ENCODE measurements around the gene ATP6AP1. TPM values are rescaled to one million over a fixed set of nuclear protein-coding genes. Genes with fewer than 3 reads are reported as not detected.
A peak's percentile ranks its signal among the peaks of the same experiment; 100 is the strongest.

The ATP6AP1 gene
- total and polyA plus RNA-seq, 9 of the 15 experiments (the other 6 are each of a cell fraction or from before 2014, with no cell fraction given): 8.3 to 90.5 (median 52.9) TPM

DNA sequence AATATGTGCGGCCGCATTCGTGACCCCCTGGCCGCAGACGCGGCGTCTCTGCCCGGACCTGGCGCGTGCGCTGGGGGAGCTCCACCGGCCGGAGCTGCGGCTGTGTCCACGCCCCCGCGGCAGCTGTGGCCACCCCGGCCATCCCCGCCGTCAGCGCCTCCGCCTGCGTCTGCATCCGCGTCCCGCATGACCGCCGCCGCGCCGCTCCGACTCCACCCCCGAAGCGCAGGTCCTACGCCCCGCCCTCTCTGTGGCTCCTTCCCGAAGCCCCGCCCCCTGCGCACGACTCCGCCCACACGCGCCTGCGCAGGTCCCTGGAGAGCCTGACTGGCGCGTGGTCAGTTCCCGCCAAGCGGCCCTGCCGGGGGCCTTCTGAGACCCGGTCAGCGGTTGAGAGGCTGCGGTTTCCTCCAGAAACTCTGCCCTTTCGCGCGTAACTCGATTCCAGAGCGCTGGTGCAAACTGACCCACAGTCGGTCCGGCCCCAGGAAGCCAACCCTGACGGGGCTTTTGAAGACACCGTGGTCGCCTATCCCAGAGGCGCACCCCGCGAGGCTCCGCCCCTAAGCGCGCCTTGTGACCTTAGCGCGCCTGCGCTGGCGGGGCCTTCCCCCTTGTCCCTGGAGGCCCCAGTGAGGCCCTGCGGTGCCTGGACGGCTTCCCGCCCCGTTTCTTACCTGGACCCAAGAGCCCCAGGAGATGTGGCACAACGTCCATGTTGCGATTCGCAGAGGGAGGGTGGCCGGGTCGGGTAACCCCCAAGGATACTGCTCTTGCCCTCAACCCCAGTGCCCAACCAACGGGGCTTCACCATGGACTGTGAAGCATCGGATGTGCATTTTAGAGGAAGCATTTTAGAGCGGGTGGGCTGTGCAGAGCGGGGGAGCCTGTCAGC, 50.5 kb downstream of the ATP6AP1 start, which contains the start of gene LAGE3 (continued):
- TF ChIP-seq CEBPG (CRISPR knock-in tag; IDR thresholded peaks at IDR 0.05) (no peak), CEBPG (tag; conservative IDR thresholded peaks at IDR 0.05 in 1 of 2, IDR thresholded peaks at IDR 0.05 in 1 of 2) (no peak), ZNF75A (CRISPR knock-in tag; IDR thresholded peaks at IDR 0.05) (no peak), ILF3 (IDR thresholded peaks at IDR 0.05; ENCODE audit: borderline replicate concordance) (no peak), FOXA1 (IDR thresholded peaks at IDR 0.05; ENCODE audit: borderline replicate concordance) (no peak), CREB1 (IDR thresholded peaks at IDR 0.05) (peak; percentile 51; the same call in 1 of the 2 replicates), CREB1 (CRISPR knock-in tag; IDR thresholded peaks at IDR 0.05) (peak; percentile 57), NR1H2 (CRISPR knock-in tag; IDR thresholded peaks at IDR 0.05) (no peak), ZNF785 (CRISPR knock-in tag; IDR thresholded peaks at IDR 0.05) (no peak), MAFF (IDR thresholded peaks at IDR 0.05; ENCODE audit: low read length) (no peak), ZNF717 (CRISPR knock-in tag; IDR thresholded peaks at IDR 0.05) (no peak), HLTF (IDR thresholded peaks at IDR 0.05) (no peak), ZNF24 (IDR thresholded peaks at IDR 0.05) (no peak), TSC22D4 (tag; IDR thresholded peaks at IDR 0.05) (no peak), EGR1 (conservative IDR thresholded peaks at IDR 0.05) (peak; percentile 84), ETV1 (tag; conservative IDR thresholded peaks at IDR 0.05; ENCODE audit: low read depth) (no peak), ADNP (tag; IDR thresholded peaks at IDR 0.05) (no peak), SMAD1 (IDR thresholded peaks at IDR 0.05; ENCODE audit: low read depth, low read length, partially characterized antibody) (no peak)
- TF ChIP-seq, protein P1, sequence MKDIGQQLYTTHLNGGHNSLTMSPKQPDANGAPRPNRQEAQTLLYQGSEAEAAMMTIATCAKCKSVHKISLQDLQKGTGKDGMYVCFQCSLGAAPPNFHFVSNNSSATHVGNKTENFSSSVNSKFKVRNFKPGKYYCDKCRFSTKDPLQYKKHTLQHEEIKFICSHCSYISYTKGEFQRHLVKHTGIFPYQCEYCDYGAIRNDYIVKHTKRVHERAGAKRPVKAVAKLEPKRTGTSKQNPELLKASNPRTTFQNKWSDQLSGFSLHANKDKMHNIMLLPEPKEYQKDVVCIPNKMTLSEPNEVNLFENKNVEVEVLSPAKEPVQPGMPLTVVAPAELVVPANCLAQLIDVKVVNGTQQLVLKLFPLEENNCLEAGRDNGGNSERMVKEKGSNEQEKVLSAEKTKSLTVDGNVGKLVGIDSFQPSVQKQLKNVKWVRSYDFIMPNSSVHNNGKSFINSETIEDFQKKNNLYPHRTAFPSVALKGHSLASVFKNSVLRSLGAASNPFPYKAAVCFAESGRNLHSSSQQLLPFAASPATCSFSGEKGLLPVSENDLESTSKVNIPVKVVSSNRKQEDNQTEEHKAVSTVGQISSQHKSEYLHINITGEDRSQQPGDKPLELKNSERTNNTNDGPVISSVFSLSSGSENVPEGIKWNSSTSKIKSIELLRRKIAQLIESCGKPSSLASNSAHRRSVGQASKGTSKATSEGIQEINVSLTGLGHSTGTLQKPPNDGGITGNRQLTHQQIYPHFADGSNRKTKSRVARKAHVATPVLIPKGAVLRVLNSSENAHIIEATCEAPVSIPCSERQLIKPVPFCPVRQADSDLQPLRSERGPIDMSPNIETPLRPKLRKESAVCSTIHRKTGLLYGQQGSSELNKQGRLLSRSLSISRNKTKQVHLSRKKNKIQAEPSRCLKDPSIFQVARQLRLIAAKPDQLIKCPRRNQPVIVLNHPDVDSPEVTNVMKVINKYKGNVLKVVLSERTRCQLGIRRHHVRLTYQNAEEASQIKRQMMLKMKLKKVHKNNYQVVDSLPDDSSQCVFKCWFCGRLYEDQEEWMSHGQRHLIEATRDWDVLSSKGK (CRISPR knock-in tag; IDR thresholded peaks at IDR 0.05): no peak
- TF ChIP-seq, protein P2, sequence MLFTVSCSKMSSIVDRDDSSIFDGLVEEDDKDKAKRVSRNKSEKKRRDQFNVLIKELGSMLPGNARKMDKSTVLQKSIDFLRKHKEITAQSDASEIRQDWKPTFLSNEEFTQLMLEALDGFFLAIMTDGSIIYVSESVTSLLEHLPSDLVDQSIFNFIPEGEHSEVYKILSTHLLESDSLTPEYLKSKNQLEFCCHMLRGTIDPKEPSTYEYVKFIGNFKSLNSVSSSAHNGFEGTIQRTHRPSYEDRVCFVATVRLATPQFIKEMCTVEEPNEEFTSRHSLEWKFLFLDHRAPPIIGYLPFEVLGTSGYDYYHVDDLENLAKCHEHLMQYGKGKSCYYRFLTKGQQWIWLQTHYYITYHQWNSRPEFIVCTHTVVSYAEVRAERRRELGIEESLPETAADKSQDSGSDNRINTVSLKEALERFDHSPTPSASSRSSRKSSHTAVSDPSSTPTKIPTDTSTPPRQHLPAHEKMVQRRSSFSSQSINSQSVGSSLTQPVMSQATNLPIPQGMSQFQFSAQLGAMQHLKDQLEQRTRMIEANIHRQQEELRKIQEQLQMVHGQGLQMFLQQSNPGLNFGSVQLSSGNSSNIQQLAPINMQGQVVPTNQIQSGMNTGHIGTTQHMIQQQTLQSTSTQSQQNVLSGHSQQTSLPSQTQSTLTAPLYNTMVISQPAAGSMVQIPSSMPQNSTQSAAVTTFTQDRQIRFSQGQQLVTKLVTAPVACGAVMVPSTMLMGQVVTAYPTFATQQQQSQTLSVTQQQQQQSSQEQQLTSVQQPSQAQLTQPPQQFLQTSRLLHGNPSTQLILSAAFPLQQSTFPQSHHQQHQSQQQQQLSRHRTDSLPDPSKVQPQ (CRISPR knock-in tag; IDR thresholded peaks at IDR 0.05; ENCODE audit: borderline replicate concordance): no peak
- TF ChIP-seq, protein P3, sequence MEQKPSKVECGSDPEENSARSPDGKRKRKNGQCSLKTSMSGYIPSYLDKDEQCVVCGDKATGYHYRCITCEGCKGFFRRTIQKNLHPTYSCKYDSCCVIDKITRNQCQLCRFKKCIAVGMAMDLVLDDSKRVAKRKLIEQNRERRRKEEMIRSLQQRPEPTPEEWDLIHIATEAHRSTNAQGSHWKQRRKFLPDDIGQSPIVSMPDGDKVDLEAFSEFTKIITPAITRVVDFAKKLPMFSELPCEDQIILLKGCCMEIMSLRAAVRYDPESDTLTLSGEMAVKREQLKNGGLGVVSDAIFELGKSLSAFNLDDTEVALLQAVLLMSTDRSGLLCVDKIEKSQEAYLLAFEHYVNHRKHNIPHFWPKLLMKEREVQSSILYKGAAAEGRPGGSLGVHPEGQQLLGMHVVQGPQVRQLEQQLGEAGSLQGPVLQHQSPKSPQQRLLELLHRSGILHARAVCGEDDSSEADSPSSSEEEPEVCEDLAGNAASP (IDR thresholded peaks at IDR 0.05): no peak

All from K562 (cell line).